HepG2 (cell line): ENCODE data around the gene PHLDB1. TPM values are rescaled to one million over a fixed set of nuclear protein-coding genes. Genes with fewer than 3 reads are reported as not detected.

Experiments used
- ATAC-seq: fragments of 200-7000 bp; cut with Tn5 transposase; 3 replicates; pipeline ENCODE4 v1.9.1; 2020; ENCODE audit warnings: mild to moderate bottlenecking, moderate library complexity
- BruUV-seq: library from RNA; stranded (reverse); fragments of 400-500 nt; replicated peaks from 2 replicates; lab custom pipeline; 2021; lab: Mats Ljungman, UMichigan
- CTCF ChIA-PET: fragments of 300-600 bp; formaldehyde crosslinking; extraction: SDS; loops from one replicate; lab custom pipeline; 2021; ENCODE audit warnings: low total read pairs, inconsistent platforms, low intra/inter-chr PET ratio; lab: Yijun Ruan, JAX
- POLR2A ChIA-PET: fragments of 350-600 bp; sonication (Branson Sonifier 250); formaldehyde crosslinking; loops from one replicate; lab custom pipeline; 2020; ENCODE audit warnings: antibody characterized with exemption, inconsistent platforms; lab: Yijun Ruan, JAX
- DNase-seq: peaks from one replicate; pipeline ENCODE4 v3.0.0-alpha.2; 2015; ENCODE audit warnings: low spot score
- FAIRE-seq: peaks from 3 replicates; lab custom pipeline; 2011; peaks lifted over from hg19 to GRCh38; lab: Jason Lieb, UNC
- H2AFZ ChIP-seq: one replicate; pipeline ENCODE4 v1.6.1; 2011; ENCODE audit warnings: low read length, inconsistent platforms
- H3K27ac ChIP-seq: fragments of 300-600 bp; 3 replicates; pipeline ENCODE4 v1.8.0; 2011; ENCODE audit warnings: mixed run types, mild to moderate bottlenecking, mixed read lengths, low read length, inconsistent platforms; ENCODE audit not compliant: insufficient read depth; ENCODE audit errors: extremely low read length
- H3K27me3 ChIP-seq, 2 experiments: fragments of 200-600 bp in 1 of 2; 2 replicates in 1 of 2; 3 replicates in 1 of 2; pipeline versions ENCODE4 v1.6.0 to v1.8.0; 2011; ENCODE audit warnings: low read length in 2 of 2, mild to moderate bottlenecking in 2 of 2, moderate library complexity in 2 of 2, inconsistent platforms in 1 of 2; ENCODE audit not compliant: insufficient read depth in 2 of 2, control insufficient read depth in 1 of 2
- H3K36me3 ChIP-seq, 2 experiments: fragments of 200-600 bp in 1 of 2; replicated peaks in 1 of 2; 2 replicates in 1 of 2; 3 replicates in 1 of 2; pipeline versions ENCODE4 v1.5.1 to v1.8.0; 2011; ENCODE audit warnings: low read length in 2 of 2, inconsistent platforms in 1 of 2; ENCODE audit not compliant: insufficient read depth in 2 of 2, control insufficient read depth in 1 of 2
- H3K4me1 ChIP-seq: 2 replicates; pipeline ENCODE4 v1.5.1; 2012; ENCODE audit warnings: low read length, inconsistent platforms; ENCODE audit not compliant: insufficient read depth
- H3K4me2 ChIP-seq: 2 replicates; pipeline ENCODE4 v1.6.0; 2011; ENCODE audit warnings: low read depth, low read length, inconsistent platforms
- H3K4me3 ChIP-seq, 3 experiments: fragments of 200-600 bp in 1 of 3; sonication (generic), shearing (Covaris generic) in 1 of 3; replicated peaks in 1 of 3; 2 replicates each; pipeline ENCODE4 v1.5.1; 2011 to 2016; ENCODE audit warnings: low read length in 3 of 3, inconsistent platforms in 2 of 3, low read depth in 2 of 3, mild to moderate bottlenecking in 2 of 3, control low read depth in 1 of 3, mixed read lengths in 1 of 3; ENCODE audit not compliant: insufficient read depth in 1 of 3
- H3K79me2 ChIP-seq: one replicate; pipeline ENCODE4 v1.6.1; 2011; ENCODE audit warnings: low read length, inconsistent platforms; ENCODE audit not compliant: insufficient read depth
- H3K9ac ChIP-seq: 2 replicates; pipeline ENCODE4 v1.6.0; 2011; ENCODE audit warnings: mild to moderate bottlenecking, low read depth, low read length, inconsistent platforms; ENCODE audit not compliant: insufficient read depth
- H3K9me3 ChIP-seq: 2 replicates; pipeline ENCODE4 v1.5.1; 2012; ENCODE audit warnings: mild to moderate bottlenecking, low read length
- H4K20me1 ChIP-seq: 2 replicates; pipeline ENCODE4 v1.6.0; 2011; ENCODE audit warnings: inconsistent platforms, mild to moderate bottlenecking, low read length, moderate library complexity; ENCODE audit not compliant: insufficient read depth
- CBX2 ChIP-seq, 2 experiments: fragments of 200-600 bp in 1 of 2; sonication (generic); formaldehyde crosslinking in 1 of 2; IDR thresholded peaks; 2 replicates each; pipeline versions ENCODE4 v1.7.0 to v1.8.1; 2018 to 2022; ENCODE audit warnings: low read depth in 2 of 2, low read length in 1 of 2, mild to moderate bottlenecking in 1 of 2, missing genetic modification reagents in 1 of 2
- GTF2F1 ChIP-seq: fragments of 150-350 bp; IDR thresholded peaks from 2 replicates; pipeline ENCODE4 v1.6.1; 2014; ENCODE audit warnings: low read length
- MAZ ChIP-seq, 2 experiments: sonication (generic) in 1 of 2; formaldehyde crosslinking in 1 of 2; IDR thresholded peaks; 2 replicates each; pipeline versions ENCODE4 v1.5.0 to v1.6.1; 2012 to 2020; ENCODE audit warnings: low read depth in 2 of 2, mild to moderate bottlenecking in 2 of 2, borderline replicate concordance in 1 of 2, improper control_type of control experiment in 1 of 2, low read length in 1 of 2, missing genetic modification reagents in 1 of 2, moderate library complexity in 1 of 2
- NAIF1 ChIP-seq: sonication (generic); formaldehyde crosslinking; IDR thresholded peaks from 2 replicates; pipeline ENCODE4 v1.5.0; 2020; ENCODE audit warnings: mild to moderate bottlenecking, missing genetic modification reagents, borderline replicate concordance
- ONECUT2 ChIP-seq: sonication (generic); formaldehyde crosslinking; IDR thresholded peaks from 2 replicates; pipeline ENCODE4 v1.4.0; 2020; ENCODE audit warnings: missing genetic modification reagents
- PHF8 ChIP-seq: sonication (generic); formaldehyde crosslinking; IDR thresholded peaks from 2 replicates; pipeline ENCODE4 v1.5.0; 2020; ENCODE audit warnings: missing genetic modification reagents
- PRPF4 ChIP-seq: fragments of 200-400 bp; formaldehyde crosslinking; IDR thresholded peaks from 2 replicates; pipeline ENCODE4 v1.6.1; 2016; ENCODE audit warnings: low read length, low read depth; ENCODE audit not compliant: poor library complexity, severe bottlenecking
- RARG ChIP-seq: sonication (generic); formaldehyde crosslinking; IDR thresholded peaks from 2 replicates; pipeline ENCODE4 v1.4.0; 2020; ENCODE audit warnings: low read depth, mild to moderate bottlenecking, missing genetic modification reagents
- RXRA ChIP-seq: sonication (generic); formaldehyde crosslinking; IDR thresholded peaks from 2 replicates; pipeline ENCODE4 v1.5.1; 2020; ENCODE audit warnings: missing genetic modification reagents
- USF2 ChIP-seq, 2 experiments: sonication (generic) in 1 of 2; formaldehyde crosslinking in 1 of 2; IDR thresholded peaks; 2 replicates each; pipeline versions ENCODE4 v1.5.1 to v1.6.1; 2011 to 2020; ENCODE audit warnings: borderline replicate concordance in 1 of 2, low read depth in 1 of 2, low read length in 1 of 2, mild to moderate bottlenecking in 1 of 2, missing genetic modification reagents in 1 of 2, moderate library complexity in 1 of 2
- ZBTB20 ChIP-seq: sonication (generic); formaldehyde crosslinking; IDR thresholded peaks from 2 replicates; pipeline ENCODE4 v1.8.1; 2023; ENCODE audit warnings: missing genetic modification reagents, low read depth, mild to moderate bottlenecking, borderline replicate concordance
- ZBTB46 ChIP-seq: sonication (generic); formaldehyde crosslinking; IDR thresholded peaks from 2 replicates; pipeline ENCODE4 v1.4.0; 2020; ENCODE audit warnings: mild to moderate bottlenecking, missing genetic modification reagents, borderline replicate concordance
- ZNF17 ChIP-seq: sonication (generic); formaldehyde crosslinking; IDR thresholded peaks from 2 replicates; pipeline ENCODE4 v1.5.0; 2020; ENCODE audit warnings: mild to moderate bottlenecking, missing genetic modification reagents
- ZNF557 ChIP-seq: sonication (generic); formaldehyde crosslinking; IDR thresholded peaks from 2 replicates; pipeline ENCODE4 v1.4.0; 2020; ENCODE audit warnings: missing genetic modification reagents
- WGBS: methylation state at CpG from one replicate; pipeline ENCODE4 v1.1.6; 2017; ENCODE audit warnings: low lambda C conversion rate; 5-methylcytosine and 5-hydroxymethylcytosine counted together
- in situ Hi-C: cut with HindIII; loops from 2 replicates; pipeline ENCODE4 v1.10.0; 2017; ENCODE audit warnings: low pct_unique_long_range_greater_than_20kb; ENCODE audit not compliant: extremely low pct_ligation_motif_present
- intact Hi-C: fragments of 100-400 bp; cut with micrococcal nuclease; formaldehyde crosslinking; loops from one replicate; pipeline ENCODE4 v1.10.0; 2022; ENCODE audit not compliant: unreplicated experiment
- polyA plus RNA-seq, 8 experiments: library from polyadenylated mRNA; depleted of rRNA in 3 of 8; stranded (reverse) in 7 of 8; unstranded in 1 of 8; fragments of >200 nt; fragmentation: Illumina TruSeq in 4 of 8; extraction: Trizol in 4 of 8; gene quantifications; 2 replicates each; pipeline versions ENCODE4 v1.2.1 to v1.2.3, GENCODE V29; 2011 to 2016; ENCODE audit warnings: low read depth in 4 of 8, missing spikeins in 1 of 8, mixed read lengths in 1 of 8; ENCODE audit not compliant: insufficient read depth in 1 of 8
- total RNA-seq, 5 experiments: library from RNA; depleted of rRNA; stranded (reverse); fragments of >200 nt; fragmentation: Illumina TruSeq; extraction: Trizol; gene quantifications; 2 replicates each; pipeline ENCODE4 v1.2.3, GENCODE V29; 2016; ENCODE audit warnings: low read depth in 1 of 5

The PHLDB1 gene
- total and polyA plus RNA-seq, 2 of the 13 experiments (the other 11 are each of a cell fraction or from before 2014, with no cell fraction given) = 13.8 to 14.2 TPM

GRCh38 chr11:118662401-118663271 is 55.2 kb downstream of the PHLDB1 start:
- CTCF ChIA-PET = no interaction called here
- intact Hi-C loops (no loop called here), in situ Hi-C loops (no loop called here)
- FAIRE-seq = no peak
- Histone ChIP-seq H3K4me2 (no peak overlapping the region), H3K27ac (no peak overlapping the region), H3K4me3 (no peak overlapping the region), H2AFZ (no peak overlapping the region), H3K9ac (no peak overlapping the region), H3K27me3 (no peaks in the 10 kb centered on the region), H3K36me3 (no peaks in the 10 kb centered on the region), H3K9me3 (no peaks in the 10 kb centered on the region), H3K4me1 (peaks cover 35% of the 10 kb centered on the region), H4K20me1 (no peaks in the 10 kb centered on the region), H3K79me2 (no peaks in the 10 kb centered on the region)
- BruUV-seq = no TSS peak
- TF ChIP-seq NAIF1 (CRISPR knock-in tag) (no peak), RXRA (CRISPR knock-in tag) (no peak), CBX2 (IDR thresholded peaks at IDR 0.05; ENCODE audit: low read depth, low read length) (no peak), CBX2 (CRISPR knock-in tag; IDR thresholded peaks at IDR 0.05; ENCODE audit: low read depth) (no peak), ONECUT2 (no peak), RARG (CRISPR knock-in tag) (no peak), GTF2F1 (no peak), PHF8 (no peak), PRPF4 (no peak), ZNF557 (CRISPR knock-in tag) (no peak), MAZ (IDR thresholded peaks at IDR 0.05; ENCODE audit: borderline replicate concordance, low read depth, low read length) (no peak), MAZ (CRISPR knock-in tag; IDR thresholded peaks at IDR 0.05; ENCODE audit: low read depth) (no peak), USF2 (IDR thresholded peaks at IDR 0.05; ENCODE audit: low read depth, low read length) (no peak), USF2 (CRISPR knock-in tag; IDR thresholded peaks at IDR 0.05; ENCODE audit: borderline replicate concordance) (no peak), ZBTB20 (CRISPR knock-in tag) (no peak), ZBTB46 (CRISPR knock-in tag) (no peak), ZNF17 (CRISPR knock-in tag) (no peak)
- 52% methylated on average over 5 of the region's 8 CpGs for WGBS
- DNase-seq = no peak
- no peak for ATAC-seq
- POLR2A ChIA-PET = interaction anchor here (0.6 to 1.7 kb wide), 3 partner anchors 11 to 42 kb away, joined by 3 to 6 read pairs (median 3); no protein-coding TSS in a partner anchor
